Thyroid gland (tissue), 4 donors: ENCODE data around the gene MKKS. TPM values are rescaled to one million over a fixed set of nuclear protein-coding genes. Genes with fewer than 3 reads are reported as not detected.
A peak's percentile ranks its signal among the peaks of the same experiment; 100 is the strongest.

Source experiments
- DNase-seq, 2 donors: peaks; one replicate each; pipeline ENCODE4 v3.0.0-alpha.2; 2019
- H3K27ac ChIP-seq, 3 donors: fragments of 200-600 bp; sonication (generic); 1 replicate in 2 of 3; 2 replicates in 1 of 3; pipeline ENCODE4 v1.5.1; 2016 to 2019; ENCODE audit warnings: mild to moderate bottlenecking in 1 of 3, moderate library complexity in 1 of 3
- H3K27me3 ChIP-seq: fragments of 200-600 bp; sonication (generic); one replicate; pipeline ENCODE4 v1.5.1; 2019
- H3K36me3 ChIP-seq, 2 donors: fragments of 200-600 bp; sonication (generic); one replicate each; pipeline ENCODE4 v1.5.1; 2016 to 2019
- H3K4me1 ChIP-seq, 2 donors: fragments of 200-600 bp; sonication (generic); one replicate each; pipeline ENCODE4 v1.5.1; 2017 to 2019
- H3K4me3 ChIP-seq, 3 donors: fragments of 200-600 bp; sonication (generic); replicated peaks in 1 of 3; 1 replicate in 2 of 3; 2 replicates in 1 of 3; pipeline ENCODE4 v1.5.1; 2016; ENCODE audit warnings: mild to moderate bottlenecking in 1 of 3
- H3K9me3 ChIP-seq: fragments of 200-600 bp; sonication (generic); one replicate; pipeline ENCODE4 v1.5.1; 2017
- CTCF ChIP-seq, 6 experiments: fragments of 200-600 bp in 3 of 6; fragments of 450-650 bp in 3 of 6; sonication (generic) in 3 of 6; IDR thresholded peaks; one replicate each; pipeline ENCODE4 v1.5.1; 2016 to 2019; ENCODE audit warnings: antibody characterized with exemption in 6 of 6, mild to moderate bottlenecking in 2 of 6, inconsistent platforms in 1 of 6, moderate library complexity in 1 of 6
- POLR2A ChIP-seq, 2 donors: fragments of 450-650 bp; IDR thresholded peaks; one replicate each; pipeline ENCODE4 v1.6.1; 2017; ENCODE audit warnings: antibody characterized with exemption in 2 of 2, mild to moderate bottlenecking in 2 of 2, moderate library complexity in 1 of 2
- WGBS, 2 donors: methylation state at CpG; one replicate each; pipeline ENCODE4 v1.1.5; 2017; 5-methylcytosine and 5-hydroxymethylcytosine counted together
- intact Hi-C: fragments of 100-400 bp; cut with DNase I; formaldehyde crosslinking; loops from one replicate; pipeline ENCODE4 v1.15.1; 2023
- total RNA-seq, 4 donors: library from RNA; depleted of rRNA; stranded (reverse); fragments of >200 nt; gene quantifications; one replicate each; pipeline ENCODE4 v1.2.3, GENCODE V29; 2016

MKKS gene
- total RNA-seq, 4 donors from 2014 or later = 19.3 to 27.8 (median 24.1) TPM

GRCh38 chr20:10360878-10361277 lies 73.1 kb downstream of the MKKS start:
- H3K36me3 ChIP-seq = no peaks in the 10 kb centered on the region
- intact Hi-C loops = no loop called here
- DNase-seq = no peak
- no peaks in the 10 kb centered on the region for H3K27me3 ChIP-seq
- TF ChIP-seq POLR2A (IDR thresholded peaks at IDR 0.05) = no peak
- TF ChIP-seq CTCF (IDR thresholded peaks at IDR 0.05) = no peak
- no peaks in the 10 kb centered on the region for H3K9me3 ChIP-seq
- no peak overlapping the region for H3K27ac ChIP-seq
- WGBS, 2 donors = 78 to 90% methylated on average over 1 of the region's 1 CpG
- no peak overlapping the region for H3K4me3 ChIP-seq
- H3K4me1 ChIP-seq = no peaks in the 10 kb centered on the region

DNA sequence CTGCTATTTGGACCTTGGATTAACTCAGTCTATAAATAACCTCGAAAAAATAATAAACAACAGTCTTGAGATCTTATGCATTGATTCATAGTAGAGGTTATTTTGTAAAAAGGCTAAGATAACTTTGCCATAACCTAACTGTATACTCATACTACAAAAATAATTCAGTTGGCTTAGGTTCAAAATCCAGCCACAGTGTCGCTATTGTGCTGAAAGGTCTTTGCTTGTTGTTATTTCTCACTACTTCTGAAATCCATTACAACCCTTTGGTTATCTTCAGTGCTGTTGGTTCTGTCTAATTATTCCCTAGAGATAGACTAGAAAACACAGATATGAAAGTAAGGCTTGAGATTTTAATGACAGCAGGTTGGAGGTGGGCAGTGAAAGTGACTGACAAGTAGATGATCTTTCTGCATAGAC lies 74.4 kb downstream of the MKKS start:
- TF ChIP-seq CTCF (IDR thresholded peaks at IDR 0.05) = no peak
- TF ChIP-seq POLR2A (IDR thresholded peaks at IDR 0.05) = no peak
- no peak overlapping the region for H3K4me3 ChIP-seq
- no peaks in the 10 kb centered on the region for H3K27me3 ChIP-seq
- H3K36me3 ChIP-seq = no peaks in the 10 kb centered on the region
- H3K4me1 ChIP-seq = no peaks in the 10 kb centered on the region
- no peak overlapping the region for H3K27ac ChIP-seq
- 22 to 40% methylated on average over 2 of the region's 2 CpGs for WGBS, 2 donors
- intact Hi-C loops = no loop called here
- H3K9me3 ChIP-seq = no peaks in the 10 kb centered on the region
- DNase-seq = no peak

GRCh38 chr20:10357974-10358373 lies 76.0 kb downstream of the MKKS start:
- intact Hi-C loops = no loop called here
- H3K27me3 ChIP-seq = no peaks in the 10 kb centered on the region
- H3K36me3 ChIP-seq = no peaks in the 10 kb centered on the region
- no peaks in the 10 kb centered on the region for H3K4me1 ChIP-seq
- TF ChIP-seq CTCF (IDR thresholded peaks at IDR 0.05) = peak in 2 of 6 experiments; percentile 6 to 33
- no peak for TF ChIP-seq POLR2A (IDR thresholded peaks at IDR 0.05)
- no peak for DNase-seq
- no peak overlapping the region for H3K27ac ChIP-seq
- no peak overlapping the region for H3K4me3 ChIP-seq
- H3K9me3 ChIP-seq = no peaks in the 10 kb centered on the region

DNA sequence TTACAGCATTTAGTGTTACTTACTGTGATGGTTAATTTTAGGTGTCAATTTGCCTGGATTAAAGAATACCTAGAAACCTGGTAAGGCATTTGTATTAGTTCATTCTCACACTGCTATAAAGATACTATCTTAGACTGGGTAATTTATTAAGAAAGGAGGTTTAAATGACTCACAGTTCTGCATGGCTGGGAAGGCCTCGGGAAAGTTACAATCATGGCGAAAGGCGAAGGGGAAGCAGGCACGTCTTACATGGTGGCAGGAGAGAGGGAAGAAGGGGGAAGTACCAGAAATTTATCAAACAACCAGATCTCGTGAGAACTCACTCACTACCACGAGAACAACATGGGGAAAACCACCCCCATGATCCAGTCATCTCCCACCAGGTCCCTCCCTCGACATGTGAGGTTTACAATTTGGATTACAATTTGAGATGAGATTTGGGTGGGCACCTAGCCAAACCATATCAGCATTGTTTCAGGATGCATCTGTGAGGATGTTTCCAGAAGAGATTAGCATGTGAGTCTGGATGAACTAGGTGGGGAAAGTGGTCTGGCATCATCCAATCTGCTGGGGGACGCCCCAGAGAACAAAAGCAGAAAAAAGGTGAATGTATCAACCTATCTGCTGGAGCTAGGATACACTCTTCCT lies 76.8 kb downstream of the MKKS start:
- DNase-seq = no peak
- H3K4me1 ChIP-seq = no peaks in the 10 kb centered on the region
- H3K27ac ChIP-seq = no peak overlapping the region
- no peaks in the 10 kb centered on the region for H3K27me3 ChIP-seq
- 79 to 87% methylated on average over 8 of the region's 8 CpGs for WGBS, 2 donors
- no peak for TF ChIP-seq CTCF (IDR thresholded peaks at IDR 0.05)
- TF ChIP-seq POLR2A (IDR thresholded peaks at IDR 0.05) = no peak
- H3K9me3 ChIP-seq = no peaks in the 10 kb centered on the region
- H3K36me3 ChIP-seq = no peaks in the 10 kb centered on the region
- H3K4me3 ChIP-seq = no peak overlapping the region
- intact Hi-C loops = no loop called here

DNA sequence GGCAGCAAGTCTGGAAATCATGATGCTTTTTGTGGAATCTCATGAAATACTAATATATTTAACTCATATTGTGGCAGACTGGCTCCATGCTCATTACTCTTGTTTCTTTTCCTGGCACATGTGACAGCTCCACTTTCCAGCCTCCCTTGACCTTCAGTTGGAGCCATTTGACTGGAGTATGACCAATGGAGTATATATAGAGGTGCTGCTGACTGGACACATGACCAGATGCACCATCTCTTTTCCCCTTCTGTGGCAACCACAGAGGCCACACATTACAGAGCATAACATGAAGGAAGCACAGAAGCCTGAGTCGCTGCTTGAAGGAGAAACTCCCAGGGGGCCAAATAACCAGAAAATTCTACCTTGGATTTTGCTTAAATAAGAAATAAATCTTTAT lies 77.4 kb downstream of the MKKS start:
- TF ChIP-seq POLR2A (IDR thresholded peaks at IDR 0.05) = no peak
- TF ChIP-seq CTCF (IDR thresholded peaks at IDR 0.05) = no peak
- no peak for DNase-seq
- Histone ChIP-seq H3K27me3 (no peaks in the 10 kb centered on the region), H3K4me3 (no peak overlapping the region), H3K9me3 (no peaks in the 10 kb centered on the region), H3K4me1 (no peaks in the 10 kb centered on the region), H3K27ac (no peak overlapping the region), H3K36me3 (no peaks in the 10 kb centered on the region)
- intact Hi-C loops = no loop called here
- 95 to 96% methylated on average over 1 of the region's 1 CpG for WGBS, 2 donors
